HUDEP-2 (cell line): ENCODE measurements around the gene KCNJ6.
"Not testable (repeated sequence)": the region's sequence is repeated elsewhere in the genome, so short reads cannot be mapped to it uniquely, and the experiment has no call there.

Experiments used
- DNase-seq, 76 experiments: peaks; one replicate each; lab custom pipeline; 2025; ENCODE audit not compliant: unreplicated experiment in 76 of 76; lab: John Stamatoyannopoulos, UW

The KCNJ6 gene

DNA sequence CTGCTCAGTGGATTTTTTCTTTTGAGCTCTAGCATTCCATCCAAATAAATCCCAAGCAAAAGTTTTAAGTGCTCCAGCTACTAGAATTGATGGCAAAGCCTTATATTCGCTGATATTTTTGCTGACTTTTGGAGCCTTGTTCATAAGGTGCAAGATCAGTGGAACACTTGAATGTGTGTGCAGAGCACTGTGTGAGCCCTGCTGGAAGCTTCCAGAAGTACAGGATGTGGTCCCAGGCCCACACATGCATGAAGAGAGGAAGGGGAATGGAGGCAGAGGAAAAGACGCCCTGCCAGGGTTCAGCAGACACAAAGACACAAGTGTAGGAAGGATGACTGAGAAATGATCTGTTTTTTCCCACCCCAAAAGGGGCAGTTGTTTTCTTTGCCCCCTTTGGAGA, 169.4 kb downstream of the KCNJ6 start:
- no peak for DNase-seq

DNA sequence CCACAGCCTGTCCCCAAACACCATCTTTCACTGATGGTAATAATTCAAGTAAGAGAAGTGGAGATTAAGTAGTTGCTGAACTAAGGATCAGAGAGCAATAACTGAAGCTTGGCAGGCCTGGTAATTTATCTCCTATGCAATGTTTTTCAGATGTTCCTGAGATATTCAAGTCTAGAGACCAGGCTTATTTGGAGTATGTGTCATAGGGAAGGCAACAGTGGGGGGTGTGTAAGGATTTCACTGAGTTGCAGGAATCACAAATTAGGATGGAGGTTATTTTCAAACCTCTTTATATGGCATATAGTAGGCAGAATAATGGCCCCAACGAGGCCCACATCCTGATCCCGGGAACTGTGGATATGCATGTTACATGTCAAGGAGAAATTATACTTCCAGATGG, 171.7 kb downstream of the KCNJ6 start:
- DNase-seq: no peak

DNA sequence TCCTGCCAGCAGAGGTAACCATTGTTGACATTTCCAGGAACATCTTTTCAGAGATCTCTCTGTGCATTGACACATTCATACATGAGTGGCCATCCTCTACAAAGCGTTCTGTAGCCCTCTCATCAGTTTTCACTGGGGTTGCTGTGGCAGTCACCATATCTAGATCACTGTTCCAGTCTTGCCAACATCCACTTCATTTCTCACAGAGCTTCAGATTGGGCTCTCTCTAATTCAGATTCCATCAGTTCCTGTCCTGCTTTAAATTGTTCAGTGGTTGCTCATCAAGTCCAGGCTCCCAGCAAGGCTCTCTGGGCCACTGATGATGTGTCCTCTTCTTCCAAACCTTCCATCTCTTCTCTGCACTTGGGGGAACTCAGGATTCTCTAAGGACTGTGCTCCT, 173.7 kb downstream of the KCNJ6 start:
- no peak for DNase-seq

DNA sequence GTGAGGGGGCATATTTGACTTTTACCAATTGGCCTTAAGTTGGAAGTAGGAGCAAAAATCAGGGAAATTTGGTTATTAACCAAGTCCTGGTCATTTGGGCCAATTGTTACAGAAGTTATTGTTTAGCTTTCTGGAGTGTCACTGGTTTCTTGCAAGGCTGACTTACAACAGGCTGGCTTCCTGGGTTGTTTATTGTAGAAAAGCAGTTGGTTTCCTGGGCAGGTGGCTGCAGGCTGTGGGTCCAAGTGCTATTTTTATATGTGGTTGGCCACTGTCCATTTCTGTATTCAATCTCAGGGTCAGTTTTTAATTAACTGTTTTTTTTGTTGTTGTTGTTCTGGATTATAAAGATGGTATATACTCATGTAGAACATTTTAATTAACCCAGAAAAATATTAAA, 174.1 kb downstream of the KCNJ6 start:
- no peak for DNase-seq

DNA sequence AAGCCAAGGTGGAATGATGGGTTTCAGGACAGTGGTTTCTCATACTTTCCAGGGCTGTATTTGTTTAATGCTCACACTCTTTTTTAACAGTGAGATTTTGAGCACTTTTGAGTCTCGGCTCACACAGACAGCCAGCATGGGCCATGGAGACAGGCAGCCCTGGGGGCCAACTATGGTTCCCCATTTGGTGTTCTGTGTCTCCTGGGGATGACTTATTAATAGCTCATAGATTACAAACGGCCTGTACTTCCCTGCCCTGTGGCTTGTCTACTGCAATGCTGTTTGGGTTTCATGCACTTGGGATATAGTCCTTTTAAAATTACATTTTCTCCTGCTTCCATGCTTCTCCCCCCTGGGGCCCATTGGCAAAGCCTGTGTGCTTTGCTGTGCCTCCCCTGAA, 178.3 kb downstream of the KCNJ6 start:
- DNase-seq: no peak

DNA sequence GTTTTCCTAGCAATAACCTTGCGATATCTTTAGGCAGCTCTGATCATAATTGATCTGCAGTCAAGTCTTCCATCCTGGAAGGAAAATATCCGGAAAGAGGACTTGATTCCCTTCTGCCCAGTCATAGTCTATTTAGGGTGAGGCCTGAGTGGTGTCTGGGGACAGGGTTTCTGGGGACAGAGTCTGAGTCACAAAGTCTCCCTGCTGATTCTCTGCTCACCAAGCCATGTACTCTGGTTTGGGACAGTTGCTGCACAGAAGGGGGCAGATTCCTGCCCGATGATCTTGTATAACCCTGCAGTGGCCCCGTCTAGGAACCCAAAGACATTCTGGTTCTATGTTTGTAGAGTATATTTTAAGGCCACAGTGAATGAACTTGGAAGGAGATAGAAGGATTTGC, 178.8 kb downstream of the KCNJ6 start:
- DNase-seq: no peak

DNA sequence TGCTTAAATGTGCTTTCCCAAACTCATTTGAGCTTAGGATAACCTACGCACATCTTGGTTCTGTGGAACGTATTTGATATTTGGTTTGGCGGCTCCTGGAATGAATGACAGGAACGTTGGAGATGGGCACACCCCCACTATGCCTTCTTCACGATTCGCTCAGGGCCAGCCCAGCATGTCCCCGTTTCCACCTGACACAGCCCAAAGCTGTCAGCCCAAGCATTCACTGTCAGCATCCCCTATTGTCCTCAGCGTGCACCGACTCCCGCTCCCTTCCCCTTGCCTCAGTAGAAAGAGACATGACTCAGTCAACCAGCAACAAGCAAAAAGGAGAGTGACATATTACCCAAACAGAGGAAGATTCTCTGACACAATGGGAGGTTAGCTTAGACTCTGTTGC, 181.4 kb downstream of the KCNJ6 start:
- no peak for DNase-seq

DNA sequence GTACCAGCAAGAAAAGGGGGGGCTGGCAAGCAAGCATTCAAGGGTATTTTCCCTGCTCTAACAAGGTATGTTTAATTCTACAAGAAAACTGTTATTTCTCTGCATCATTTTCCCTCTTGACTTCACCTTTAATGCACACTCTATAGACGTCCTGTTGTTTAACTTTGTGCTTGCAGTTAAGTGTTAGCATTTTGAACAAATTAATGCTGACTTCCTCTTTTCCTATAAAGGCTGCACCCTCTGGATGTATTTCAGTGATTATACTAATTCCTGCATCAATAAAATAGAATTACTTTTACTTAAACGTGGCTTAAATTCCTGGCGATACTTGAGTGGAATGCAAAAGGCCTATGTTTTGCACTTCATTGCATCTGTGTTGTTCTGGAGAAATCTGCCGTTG, 183.3 kb downstream of the KCNJ6 start:
- DNase-seq: no peak

DNA sequence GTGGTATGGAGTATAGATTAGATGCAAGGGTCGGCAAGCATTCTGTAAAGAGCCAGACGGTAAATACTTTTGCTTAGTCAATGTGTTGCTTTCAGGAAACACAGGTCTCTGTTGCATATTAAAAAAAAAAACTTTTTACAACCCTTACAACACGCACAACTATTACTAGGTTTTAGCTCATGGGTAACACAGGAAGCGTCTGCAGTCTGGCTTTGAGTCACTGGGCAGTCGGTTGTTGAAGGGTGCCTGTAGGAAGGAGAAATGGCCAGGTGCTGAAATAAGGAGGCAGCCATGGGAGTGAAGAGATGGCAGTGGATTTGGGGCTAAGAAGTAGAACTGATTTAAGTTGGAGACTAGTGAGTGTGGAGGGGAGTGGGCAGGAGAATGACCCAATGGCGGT, 192.1 kb downstream of the KCNJ6 start:
- DNase-seq: no peak

DNA sequence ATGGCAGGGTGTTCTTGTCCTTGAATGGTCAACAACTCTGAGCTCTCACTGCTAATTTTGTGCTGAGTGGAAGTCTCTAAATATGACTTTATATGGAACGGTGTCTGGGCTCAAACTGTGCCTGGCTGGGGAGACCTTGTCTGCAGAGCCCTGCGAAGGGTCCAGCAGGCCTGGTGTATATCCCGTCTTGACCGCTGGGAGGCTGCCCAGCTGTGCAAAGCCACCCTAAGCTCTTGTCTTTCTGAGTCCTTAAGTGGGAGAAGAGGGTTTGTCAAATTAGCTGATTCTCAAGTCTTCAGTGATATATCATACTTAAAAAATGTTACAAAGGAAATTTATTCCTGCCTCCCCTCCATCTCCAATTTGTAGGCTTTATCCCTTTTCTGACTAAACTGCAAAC, 198.7 kb downstream of the KCNJ6 start:
- DNase-seq: no peak

DNA sequence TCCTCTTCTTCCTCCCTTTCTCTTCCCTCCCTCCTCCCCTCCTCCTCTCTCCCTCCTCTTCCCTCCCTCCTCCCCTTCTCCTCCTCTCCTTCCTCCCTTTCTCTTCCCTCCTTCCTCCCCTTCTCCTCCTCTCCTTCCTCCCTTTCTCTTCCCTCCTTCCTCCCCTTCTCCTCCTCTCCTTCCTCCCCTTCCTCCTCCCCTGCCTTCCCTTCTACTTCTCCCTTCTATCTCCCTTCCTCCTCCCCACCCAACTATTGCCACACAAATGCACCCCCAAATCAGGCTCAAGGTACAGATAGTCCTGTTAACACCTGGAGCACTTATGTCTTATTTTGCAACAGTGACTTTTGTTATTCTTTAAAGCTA, 203.7 kb downstream of the KCNJ6 start:
- not testable (repeated sequence) for DNase-seq

DNA sequence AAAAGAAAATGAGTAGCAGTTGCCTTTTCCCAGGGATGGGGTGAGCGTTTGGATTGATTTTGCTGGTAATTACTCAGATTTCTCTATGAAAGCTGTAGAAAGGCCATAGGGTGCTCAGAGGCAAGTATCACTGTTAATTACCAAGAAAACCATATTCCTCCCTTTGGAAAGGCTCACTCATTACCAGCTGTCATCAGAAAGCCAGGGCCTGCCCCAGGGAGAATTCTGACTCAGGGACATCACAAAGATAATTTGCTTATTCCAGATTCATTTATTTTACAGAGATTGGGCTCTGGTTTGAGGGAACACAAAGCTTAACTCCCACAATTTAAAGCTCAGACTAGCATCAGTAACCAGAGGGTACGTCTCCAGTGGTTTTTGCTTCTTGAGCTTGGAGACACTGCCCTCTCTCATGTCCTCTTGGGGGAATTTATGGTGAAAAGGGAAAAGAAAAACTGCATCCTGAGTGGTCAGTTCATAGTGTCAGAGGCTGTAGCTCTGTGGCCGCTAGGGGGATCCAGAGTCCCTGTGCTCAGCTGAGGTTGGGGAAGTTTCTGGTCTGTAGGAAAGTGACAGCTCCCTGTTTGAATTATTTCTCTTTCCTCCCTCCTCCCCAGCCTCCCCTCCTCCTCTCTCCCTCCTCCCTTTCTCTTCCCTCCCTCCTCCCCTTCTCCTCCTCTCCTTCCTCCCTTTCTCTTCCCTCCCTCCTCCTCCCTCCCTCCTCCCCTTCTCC, 204.3 kb downstream of the KCNJ6 start:
- peak in 55 of 76 experiments; percentile 4 to 74 (median 38) for DNase-seq

DNA sequence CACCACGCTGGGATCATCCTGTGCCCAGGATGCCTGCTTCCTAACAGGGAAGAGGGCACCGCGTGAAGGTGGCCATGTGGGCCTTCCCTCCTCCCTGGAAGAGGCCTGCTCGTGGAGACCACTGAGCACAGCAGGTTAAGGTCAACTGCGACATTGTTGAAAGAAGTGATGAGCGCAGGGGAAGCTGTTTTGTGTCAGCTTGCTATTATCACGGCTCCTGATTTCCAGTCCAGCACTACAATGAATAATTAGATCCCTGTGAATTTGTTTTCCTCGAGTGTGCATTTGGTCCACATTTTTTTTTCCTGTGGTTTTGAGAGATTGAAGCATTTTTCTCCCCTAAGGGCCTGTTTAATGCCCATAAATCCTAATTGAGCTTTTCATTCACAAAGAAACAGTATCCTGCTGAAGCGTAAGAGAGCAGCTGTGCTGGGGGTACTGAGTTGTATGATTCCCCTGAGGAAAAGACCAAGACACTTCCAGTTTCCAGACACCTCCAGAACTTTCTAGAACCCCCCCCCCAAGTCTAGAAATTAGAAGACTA, 204.9 kb downstream of the KCNJ6 start:
- DNase-seq: no peak

DNA sequence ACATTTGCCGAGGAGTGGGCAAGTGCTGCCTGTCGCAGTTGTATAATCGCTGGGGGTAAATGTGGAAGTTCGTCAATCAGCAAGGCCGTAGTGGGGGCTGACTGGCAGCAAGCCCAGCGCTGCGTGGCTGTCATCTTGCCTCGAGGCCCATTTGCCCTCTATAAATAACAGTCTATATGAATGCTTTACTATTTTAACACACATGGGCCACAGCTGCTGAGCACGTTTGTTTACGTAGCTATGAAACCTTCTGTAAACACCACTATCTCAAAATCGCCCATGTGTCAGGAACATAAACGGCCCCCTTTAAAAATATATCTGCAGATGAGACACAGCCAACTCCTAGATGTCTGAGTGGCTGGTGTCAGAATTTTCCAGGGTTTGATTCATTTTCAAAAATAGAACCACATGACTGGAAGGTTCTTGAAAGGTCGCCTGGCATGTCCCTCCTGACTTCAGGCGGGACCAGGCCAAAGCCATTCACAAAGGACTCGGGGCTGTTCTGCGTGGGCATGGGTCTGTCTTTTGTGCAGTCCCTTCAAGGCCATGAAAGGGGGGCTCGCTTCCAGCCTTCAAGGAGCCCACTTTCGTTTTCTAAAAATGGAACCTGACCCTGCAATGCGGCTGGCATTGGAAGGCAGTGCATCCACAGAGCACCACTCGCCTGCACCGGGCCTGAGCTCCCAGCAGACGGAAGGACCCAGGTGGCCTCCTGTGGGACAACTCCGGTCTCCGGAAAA, 205.5 kb downstream of the KCNJ6 start:
- no peak for DNase-seq

DNA sequence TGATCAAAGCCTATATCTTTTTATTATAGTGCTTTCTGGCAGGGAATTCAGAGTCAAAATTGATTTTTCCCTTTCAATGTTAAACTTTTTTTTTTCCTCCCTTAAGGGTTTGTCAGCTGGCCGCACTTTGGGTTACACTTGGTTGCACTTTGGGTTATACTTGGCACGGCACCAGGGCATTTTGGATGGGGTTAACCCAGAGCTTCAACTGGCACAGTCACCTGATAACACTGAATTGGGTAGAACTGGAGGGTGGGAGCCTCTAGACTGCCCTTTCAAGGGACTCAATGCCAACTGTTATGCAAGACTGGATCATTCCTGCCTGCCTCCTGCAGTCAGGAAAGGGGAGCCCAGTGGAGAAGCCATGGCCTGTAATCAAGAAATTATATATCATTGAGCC, 211.5 kb downstream of the KCNJ6 start:
- DNase-seq: no peak

DNA sequence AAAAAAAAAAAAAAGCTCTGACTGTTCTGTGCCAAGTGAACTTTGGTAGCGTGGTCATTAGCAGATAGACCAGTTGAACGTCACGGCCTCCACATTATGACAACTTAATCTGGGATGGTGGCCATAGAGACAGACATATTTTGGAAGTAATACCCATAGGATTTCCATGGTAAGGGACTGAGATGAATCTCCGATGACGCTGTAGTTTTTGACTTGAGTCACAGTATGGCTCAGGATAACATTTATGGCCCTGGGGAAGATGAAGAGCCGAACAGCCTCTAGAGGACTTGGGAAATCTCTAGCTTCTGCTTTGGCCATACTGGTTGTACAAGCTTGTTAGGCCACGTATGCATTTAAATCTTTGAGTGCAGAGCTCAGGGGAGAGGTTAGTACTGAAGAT, 214.0 kb downstream of the KCNJ6 start:
- DNase-seq: no peak

DNA sequence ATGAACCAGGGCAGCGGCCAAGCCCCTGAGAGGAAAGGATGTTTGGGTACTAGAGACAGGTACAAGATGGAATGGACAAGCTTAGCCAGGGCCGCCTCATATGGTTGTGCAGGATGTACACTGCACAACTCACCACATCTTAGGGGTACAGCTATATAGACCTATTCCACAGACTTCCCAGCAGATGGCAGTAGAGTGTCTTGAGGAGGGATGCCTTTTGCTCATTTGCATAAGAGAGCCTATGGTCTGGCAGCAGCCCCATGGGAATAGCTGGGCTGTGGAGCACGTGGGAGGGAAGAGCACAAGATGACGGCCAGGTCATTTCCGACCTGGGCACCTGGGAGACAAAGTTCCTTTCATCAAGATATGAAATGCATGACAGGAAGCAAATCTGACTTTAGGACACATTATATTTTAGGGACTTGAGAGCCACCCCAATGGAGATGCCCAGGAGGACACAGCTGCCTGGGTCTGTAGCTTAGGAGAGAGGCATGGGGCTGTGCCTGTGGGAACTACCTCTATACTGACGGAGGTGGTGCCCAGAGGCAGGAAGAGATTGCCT, 215.5 kb downstream of the KCNJ6 start:
- DNase-seq: peak in 51 of 76 experiments; percentile 3 to 79 (median 34)

DNA sequence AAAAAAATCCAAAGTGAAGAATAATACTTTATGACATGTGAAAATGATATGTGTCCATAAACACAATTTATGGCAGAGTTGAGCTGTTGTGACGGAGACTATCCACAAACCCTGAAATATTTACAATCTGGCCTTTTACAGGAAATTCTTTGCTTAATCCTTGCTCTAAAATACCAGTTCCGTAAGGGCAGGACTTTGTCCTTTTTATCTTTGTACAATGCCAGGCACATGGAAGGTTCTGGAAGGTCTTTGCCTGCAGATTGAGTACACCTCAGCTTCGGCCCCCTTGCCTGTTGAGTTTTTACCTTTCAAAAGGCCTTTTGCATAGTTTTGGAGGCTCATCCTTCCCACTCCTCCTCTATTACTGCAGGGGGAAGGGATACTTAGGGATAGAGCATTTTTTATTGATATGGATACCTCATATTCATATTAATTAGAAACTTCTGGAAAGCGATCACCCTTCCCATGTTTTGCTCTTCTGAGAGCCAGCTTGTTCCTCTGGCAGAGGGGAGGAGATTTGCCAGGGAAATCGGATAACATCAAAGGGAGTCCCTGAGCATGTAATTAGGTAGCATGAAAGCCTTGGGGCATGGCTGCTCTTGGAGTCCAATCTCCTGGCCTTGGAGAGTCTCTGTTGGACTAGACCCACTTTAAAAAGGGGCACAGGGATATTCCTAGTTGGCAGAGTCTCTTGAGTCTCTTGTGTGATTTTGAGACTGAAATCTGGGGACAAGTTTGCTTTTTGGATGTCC, 217.1 kb downstream of the KCNJ6 start:
- no peak for DNase-seq

DNA sequence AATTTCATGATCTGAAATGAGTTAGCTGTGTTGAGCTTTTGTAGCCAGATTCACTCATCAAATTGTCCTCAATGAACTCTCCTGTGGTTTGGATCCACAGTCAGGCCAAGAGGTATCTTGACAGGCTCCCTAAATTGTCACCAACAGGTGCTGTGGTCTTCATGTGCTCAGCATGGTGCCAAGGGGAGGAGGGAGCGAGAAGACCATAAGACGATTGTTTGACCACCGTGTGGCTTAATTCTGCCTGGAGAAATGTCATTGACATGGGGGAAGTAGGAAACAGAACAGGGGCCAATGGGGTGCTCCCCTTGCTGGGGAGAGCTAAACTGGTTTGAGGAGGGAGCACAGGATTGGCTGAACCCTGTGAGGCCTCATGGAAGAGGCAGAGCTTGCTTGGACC, 219.3 kb downstream of the KCNJ6 start:
- no peak for DNase-seq

DNA sequence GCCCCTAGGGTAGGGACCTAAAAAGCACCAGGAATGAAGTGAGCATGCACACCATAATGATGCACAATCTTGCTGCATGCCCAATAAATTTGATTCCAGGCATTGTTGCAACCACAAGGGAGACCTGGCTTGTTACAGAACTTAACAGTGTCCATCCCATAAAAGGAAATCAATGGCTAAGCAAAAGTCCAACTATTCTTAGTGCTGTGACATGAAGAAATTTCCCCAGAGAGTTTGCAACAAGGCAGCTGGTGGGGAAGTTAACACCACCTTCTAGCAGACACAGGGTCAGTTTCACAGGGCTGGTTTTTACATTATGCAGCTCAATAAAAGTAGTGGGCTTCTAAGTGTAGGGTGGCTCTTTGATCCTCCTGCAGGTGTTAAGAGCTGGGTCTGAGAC, 221.1 kb downstream of the KCNJ6 start:
- DNase-seq: no peak

DNA sequence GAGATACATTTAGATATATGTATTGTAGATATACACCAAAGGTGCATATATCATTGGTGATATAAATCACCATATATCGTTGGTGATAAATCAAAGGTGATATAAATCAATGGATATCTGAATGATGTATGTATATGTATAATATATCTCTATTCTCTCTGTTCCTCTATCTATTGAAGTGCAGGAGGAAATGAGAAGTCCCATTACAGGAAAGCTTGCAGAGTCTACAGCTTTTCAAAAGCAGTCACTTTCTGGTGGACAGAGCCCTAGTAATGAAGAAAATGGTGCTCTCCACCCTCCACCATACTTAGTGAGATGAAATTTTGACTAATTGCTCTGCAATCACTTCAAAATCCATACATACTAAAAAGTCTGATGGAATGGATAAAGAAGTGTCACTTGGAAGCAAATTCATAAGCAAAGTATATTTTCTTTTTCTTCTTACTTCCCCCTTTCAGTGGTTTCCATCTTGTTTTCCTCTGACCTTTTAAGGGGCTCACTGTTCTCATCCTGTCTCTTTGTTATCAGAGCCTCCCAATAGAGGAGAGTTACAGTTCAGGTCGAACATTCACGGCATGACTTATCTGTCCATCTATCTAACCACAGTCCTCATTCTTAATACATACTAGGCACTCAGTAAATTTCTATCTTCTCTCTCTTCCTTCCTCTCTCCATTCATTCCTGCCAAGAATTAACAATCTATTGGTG, 227.2 kb downstream of the KCNJ6 start:
- DNase-seq: no peak
